GM10248 (cell line): ENCODE measurements around the gene PTGFRN.

Experiments used
- CTCF ChIA-PET: fragments of 300-600 bp; sonication (Branson Sonifier 250); formaldehyde crosslinking; extraction: SDS; loops from one replicate; lab custom pipeline; 2021; ENCODE audit warnings: antibody characterized with exemption; lab: Yijun Ruan, JAX
- POLR2A ChIA-PET: fragments of 350-650 bp; sonication (Branson Sonifier 250); formaldehyde crosslinking; extraction: SDS; loops from one replicate; lab custom pipeline; 2020; ENCODE audit warnings: antibody characterized with exemption; lab: Yijun Ruan, JAX
- DNase-seq: peaks from one replicate; pipeline ENCODE4 v3.0.0; 2012; ENCODE audit errors: extremely low spot score
- CTCF ChIP-seq: IDR thresholded peaks from 2 replicates; pipeline ENCODE4 v1.5.1; 2012; ENCODE audit warnings: mild to moderate bottlenecking, low read depth; ENCODE audit errors: extremely low read depth, missing control alignments, control extremely low read depth

The PTGFRN gene

DNA sequence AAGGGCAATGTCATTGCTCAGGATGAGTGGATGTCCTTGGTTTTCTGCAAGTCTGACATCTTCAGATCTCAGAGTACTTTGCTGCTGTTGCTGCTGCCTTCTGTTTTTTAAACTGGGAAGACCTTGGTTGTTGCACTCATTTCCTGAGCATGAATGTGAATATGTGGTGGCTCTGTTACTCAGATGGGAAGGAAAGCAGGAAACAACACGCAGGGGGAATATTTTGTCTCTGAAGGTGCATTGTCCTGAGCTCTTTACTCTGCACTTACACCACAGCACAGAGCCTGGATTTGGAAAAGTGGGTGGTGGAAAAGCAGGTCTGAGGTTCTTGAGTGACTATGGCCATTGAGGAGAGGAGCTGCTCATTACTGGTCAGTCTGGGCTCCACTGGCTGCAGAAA is 36.3 kb downstream of the PTGFRN start:
- no peak for DNase-seq
- CTCF ChIA-PET, result interaction anchor here (0.9 to 2.1 kb wide), 5 partner anchors 8 to 223 kb away, joined by 3 to 6 read pairs (median 4); no protein-coding TSS in a partner anchor
- POLR2A ChIA-PET, result no interaction called here
- no peak for TF ChIP-seq CTCF

- no peak for DNase-seq
- ChIA-PET POLR2A (no interaction called here), CTCF (interaction anchor here (1.9 to 2.1 kb wide), 3 partner anchors 12 to 224 kb away, joined by 6 to 8 read pairs (median 6); no protein-coding TSS in a partner anchor)
- TF ChIP-seq CTCF, result no peak
Measured at GRCh38 chr1:116947092-116947860, 37.6 kb downstream of the PTGFRN start.

DNA sequence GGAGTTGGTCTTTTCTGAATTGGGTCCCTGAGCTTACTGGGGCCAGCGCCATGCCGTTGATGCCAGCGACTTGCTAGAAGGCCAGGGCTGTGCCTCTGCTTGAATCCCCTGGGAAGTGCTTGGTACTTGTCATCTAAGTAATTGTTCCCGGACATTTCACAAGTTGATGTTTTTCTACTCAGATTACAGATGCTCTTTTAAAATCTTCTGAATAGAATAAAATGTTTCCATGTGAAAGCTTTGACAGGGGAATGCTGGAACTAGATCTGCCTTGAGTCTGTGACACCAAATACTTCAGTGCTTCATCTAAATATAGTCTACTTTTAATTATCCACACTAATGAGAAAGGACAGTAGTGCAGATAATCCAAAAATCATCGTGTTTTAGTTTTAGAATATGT is 38.3 kb downstream of the PTGFRN start:
- POLR2A ChIA-PET, result no interaction called here
- no peak for TF ChIP-seq CTCF
- no peak for DNase-seq
- CTCF ChIA-PET, result interaction anchor here (1.9 to 2.0 kb wide), 2 partner anchors 13 to 15 kb away, joined by 6 to 8 read pairs; no protein-coding TSS in a partner anchor

DNA sequence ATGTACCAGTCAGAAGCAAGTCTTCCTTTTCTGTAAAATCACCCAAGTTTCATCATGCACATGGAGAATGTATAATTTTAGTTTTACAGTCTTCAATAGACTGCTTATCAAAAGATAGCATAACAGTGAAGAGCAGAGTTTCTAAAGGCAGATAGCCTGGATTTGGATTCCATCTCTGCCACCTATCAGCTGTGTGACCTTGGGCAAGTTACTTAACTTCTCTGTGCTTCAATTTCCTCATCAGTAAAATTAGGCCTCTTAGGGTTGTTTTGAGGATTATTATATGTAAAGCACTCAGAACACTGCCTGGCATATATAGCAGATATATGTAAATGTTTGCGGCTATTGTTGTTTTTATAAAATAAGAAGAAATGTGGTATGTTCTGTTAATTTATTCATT is 38.9 kb downstream of the PTGFRN start:
- POLR2A ChIA-PET, result no interaction called here
- CTCF ChIA-PET, result interaction anchor here (1.9 to 2.0 kb wide), 2 partner anchors 14 kb away, joined by 6 to 8 read pairs; no protein-coding TSS in a partner anchor
- no peak for TF ChIP-seq CTCF
- DNase-seq, result no peak

- CTCF ChIA-PET, result interaction anchor here (1.2 to 1.9 kb wide), 2 partner anchors 10 to 15 kb away, joined by 4 to 8 read pairs; no protein-coding TSS in a partner anchor
- no peak for DNase-seq
- no peak for TF ChIP-seq CTCF
- POLR2A ChIA-PET, result no interaction called here
Measured at GRCh38 chr1:116949213-116949985, 39.7 kb downstream of the PTGFRN start.

- no peak for TF ChIP-seq CTCF
- ChIA-PET POLR2A (no interaction called here), CTCF (interaction anchor here (1.3 kb wide), 1 partner anchor 16 kb away, joined by 7 read pairs; no protein-coding TSS in a partner anchor)
- no peak for DNase-seq
Measured at GRCh38 chr1:116950517-116951199, 40.9 kb downstream of the PTGFRN start.
